Left renal pelvis (tissue), 4 donors: ENCODE results near the gene OLFM1. TPM values are rescaled to one million over a fixed set of nuclear protein-coding genes. Genes with fewer than 3 reads are reported as not detected.
"Not testable (repeated sequence)": the region's sequence is repeated elsewhere in the genome, so short reads cannot be mapped to it uniquely, and the experiment has no call there.

Source experiments
- DNase-seq, 4 donors: peaks; one replicate each; pipeline ENCODE4 v3.0.0-alpha.2; 2013; ENCODE audit warnings: low read depth in 4 of 4, low spot score in 3 of 4
- polyA plus RNA-seq, 4 donors: library from polyadenylated mRNA; unstranded; fragments of 120-200 nt; gene quantifications; one replicate each; pipeline ENCODE4 v1.2.1, GENCODE V29; 2013; ENCODE audit not compliant: insufficient read length in 4 of 4

Gene OLFM1
- polyA plus RNA-seq, 4 donors = 3.6 to 15.5 (median 4.3) TPM

DNA sequence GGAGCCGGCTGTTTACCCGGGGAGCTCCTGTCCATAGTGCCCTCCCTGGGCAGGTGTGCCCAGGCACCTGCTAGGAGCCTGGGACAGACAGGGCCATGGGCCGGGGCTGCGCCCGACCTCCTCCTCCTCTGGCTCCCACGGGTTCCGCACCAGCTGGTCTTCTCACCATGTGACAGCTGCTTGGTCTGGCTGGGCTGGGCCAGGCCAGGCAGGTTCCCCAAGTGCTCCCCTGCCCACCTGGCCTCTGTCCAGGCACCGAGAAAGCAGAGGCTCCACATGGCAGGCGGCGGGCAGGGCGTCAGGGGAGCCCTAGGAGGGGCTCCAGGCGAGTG is 60.0 kb downstream of the OLFM1 start:
- DNase-seq = no peak

DNA sequence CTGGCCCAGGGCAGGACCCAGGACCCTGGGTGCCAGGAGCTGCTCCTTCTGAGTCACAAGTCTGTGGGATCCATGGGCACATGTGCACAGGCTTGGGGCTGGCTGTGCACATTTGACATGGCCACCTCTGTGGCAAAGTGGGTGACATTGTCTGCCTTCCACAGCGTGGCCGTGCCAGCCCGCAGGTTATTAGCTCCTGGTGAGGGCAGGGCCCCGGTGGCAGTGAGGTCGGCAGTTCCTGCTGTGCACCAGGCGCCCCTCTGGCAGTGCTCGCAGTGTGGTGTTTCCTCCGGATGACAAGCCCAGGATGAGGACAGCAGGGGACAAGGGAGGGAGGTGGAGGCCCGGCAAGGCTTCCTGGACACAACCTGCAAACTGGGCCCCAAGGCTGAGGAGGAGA is 60.5 kb downstream of the OLFM1 start:
- DNase-seq = no peak

DNA sequence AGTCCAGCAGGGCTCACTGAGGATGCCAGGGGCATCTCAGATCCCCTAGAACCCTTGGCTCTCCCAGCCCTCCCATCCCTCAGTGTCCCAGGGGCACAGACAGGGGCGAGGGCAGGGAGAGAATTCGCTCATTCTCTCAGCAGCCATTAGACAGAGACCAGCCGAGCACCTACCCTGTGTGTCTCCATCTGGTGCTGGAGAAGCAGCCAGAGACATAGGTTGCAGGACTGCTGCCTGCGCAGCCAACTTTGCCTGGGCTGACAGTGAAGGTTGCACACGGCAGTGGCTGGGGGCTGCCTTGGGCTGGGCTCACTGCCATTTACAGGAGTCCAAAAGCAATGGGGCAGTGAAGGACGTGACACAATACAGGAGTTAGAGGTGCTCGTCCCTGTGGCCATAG is 60.9 kb downstream of the OLFM1 start:
- no peak for DNase-seq

DNA sequence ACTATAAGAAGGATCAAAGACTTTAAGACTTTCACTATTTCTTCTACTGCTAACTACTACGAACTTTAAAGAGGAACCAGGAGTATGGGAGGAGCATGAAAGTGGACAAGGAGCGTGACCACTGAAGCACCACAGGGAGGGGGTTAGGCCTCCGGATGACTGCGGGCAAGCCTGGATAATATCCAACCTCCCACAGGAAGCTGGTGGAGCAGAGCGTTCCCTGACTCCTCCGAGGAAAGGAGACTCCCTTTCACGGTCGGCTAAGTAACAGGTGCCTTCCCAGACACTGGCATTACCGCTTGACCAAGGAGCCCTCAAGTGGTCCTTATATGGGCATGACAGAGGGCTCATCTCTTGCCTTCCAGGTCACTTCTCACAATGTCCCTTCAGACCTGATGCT is 62.4 kb downstream of the OLFM1 start:
- DNase-seq = not testable (repeated sequence)

DNA sequence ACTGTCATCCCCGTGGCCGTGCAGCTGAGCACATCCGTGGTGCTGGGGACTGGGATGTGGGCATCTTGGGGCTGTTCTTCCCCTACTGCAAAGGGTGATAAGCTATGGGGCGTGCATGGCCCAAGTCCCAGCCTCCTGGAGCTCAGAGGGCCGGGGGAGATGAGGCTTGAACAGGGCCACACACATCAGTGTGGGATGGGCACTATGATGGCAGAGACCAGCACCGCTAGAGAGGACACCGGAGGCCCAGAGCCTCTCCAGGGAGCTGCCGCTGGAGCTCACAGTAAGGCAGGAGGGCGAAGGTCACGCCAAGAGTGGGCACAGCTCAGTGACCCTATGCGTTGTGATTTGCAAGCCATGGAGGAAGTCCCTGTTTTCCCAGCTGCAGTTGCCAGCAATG is 63.5 kb downstream of the OLFM1 start:
- DNase-seq = no peak

DNA sequence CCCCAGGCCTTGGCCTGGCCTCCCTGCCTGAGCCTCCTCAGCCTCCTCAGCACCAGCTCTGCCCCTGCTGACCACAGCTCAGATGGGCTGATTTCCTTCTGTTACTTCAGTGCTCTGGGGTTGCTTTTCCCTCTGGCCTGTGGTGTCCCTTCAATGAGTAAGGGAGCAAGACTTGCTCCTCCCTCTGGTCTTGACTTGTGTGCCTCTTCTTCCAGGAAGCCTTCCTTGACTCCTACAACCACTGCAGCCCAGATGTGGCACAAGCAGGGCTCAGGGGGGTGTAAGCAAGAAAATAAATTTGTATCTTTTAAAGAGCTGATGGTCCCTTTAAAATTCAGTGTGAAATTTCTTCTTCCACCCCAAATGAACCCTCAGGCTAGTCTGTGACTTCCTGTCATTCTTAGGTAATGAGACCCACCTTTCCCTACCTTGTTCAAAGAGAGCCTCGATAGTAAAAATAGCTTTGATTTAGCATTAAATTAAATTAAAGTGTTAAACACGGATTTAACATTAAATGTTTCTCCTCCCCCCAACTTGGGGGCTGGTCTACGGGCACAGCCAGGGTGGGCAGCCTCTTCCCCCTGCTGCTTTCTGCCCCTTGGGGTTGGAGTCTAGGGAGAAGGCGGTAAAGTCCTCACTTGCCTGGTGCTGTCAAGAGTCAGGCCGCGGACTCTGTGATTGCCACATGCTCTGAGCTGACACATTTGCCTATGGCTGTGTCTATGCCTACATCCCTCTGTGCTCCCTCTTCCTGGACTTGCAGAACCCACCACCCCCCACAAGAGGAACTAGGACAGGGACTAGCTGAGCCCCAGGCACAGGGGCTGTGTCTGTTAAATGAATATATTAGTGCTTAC is 64.5 kb downstream of the OLFM1 start:
- DNase-seq = no peak

DNA sequence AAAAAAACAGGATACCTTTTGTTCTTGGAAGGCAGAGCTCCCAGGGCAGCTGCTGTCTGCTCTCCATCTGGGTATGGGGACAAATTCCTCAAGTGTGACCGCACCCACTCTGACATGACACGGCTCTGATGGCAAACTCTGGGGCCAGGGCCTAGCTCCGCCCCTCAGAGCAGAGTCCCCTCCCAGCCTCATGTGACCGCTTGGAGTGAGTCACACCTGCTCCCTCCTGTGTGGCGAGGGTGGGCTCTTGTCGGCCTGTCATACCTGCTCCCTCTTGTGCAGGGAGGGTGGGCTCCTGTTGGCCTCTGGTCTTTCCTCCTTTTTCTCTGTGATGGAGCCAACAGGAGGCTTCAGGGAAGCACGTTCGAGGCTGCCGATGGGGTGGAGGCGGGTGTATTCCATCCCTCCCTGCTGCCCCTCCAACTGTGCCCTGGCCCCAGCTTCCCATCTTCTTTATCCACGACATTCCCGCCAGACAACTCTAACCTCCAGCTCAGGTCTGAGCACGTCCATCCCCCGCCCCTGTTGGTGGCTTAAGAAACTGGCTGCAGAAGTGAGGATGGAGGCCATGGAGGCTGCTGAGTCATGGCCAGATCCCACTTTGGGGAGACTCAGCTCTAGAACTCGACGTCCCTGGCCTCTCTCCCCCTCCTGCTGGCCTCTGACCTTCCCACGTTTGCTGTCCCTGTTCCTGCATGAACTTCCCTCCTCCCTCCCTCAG is 65.3 kb downstream of the OLFM1 start:
- DNase-seq = no peak

DNA sequence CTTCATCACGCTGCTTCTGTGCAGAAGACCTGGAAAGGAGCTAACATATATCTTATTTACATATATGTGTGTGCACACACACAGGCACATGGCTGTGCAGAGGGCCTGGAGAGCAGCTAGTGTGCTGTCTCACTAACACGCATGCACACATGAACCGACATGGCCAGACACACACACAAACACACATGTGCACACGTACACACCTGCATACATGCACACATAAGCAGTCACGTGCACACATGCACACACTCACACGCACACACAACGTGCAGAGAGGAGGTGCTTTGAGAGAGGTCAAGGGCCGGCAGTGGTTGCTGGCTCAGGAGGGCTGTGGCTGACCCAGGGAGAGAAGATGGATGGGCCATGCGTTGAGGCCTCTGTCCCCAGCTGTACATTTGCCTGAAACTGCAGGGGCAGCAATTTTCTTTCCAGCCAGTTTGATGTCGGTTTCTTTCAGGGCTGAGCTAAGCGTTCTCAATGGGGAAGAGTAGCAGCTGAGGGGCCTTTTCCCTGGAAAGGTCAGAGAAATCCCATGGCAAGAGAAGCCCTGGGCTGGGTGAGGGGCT is 66.7 kb downstream of the OLFM1 start:
- no peak for DNase-seq

DNA sequence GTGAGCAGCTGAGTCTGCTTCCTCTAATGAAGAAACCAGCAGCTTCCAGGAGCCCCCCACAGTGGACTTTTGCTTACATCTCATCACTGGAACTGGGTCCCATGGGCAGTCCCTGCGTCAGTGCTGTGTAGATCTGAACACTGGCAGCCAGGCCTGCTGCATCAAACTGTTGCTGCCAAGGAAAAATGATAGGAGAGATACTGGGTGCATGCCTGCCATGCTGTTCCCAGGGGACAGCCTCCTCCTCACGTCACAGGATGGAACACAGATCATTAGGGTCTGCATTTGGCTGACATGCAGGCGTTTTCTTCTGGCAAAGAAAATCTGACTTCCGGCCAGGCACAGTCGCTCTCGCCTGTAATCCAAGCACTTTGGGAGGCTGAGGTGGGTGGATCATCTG is 67.9 kb downstream of the OLFM1 start:
- DNase-seq = no peak

DNA sequence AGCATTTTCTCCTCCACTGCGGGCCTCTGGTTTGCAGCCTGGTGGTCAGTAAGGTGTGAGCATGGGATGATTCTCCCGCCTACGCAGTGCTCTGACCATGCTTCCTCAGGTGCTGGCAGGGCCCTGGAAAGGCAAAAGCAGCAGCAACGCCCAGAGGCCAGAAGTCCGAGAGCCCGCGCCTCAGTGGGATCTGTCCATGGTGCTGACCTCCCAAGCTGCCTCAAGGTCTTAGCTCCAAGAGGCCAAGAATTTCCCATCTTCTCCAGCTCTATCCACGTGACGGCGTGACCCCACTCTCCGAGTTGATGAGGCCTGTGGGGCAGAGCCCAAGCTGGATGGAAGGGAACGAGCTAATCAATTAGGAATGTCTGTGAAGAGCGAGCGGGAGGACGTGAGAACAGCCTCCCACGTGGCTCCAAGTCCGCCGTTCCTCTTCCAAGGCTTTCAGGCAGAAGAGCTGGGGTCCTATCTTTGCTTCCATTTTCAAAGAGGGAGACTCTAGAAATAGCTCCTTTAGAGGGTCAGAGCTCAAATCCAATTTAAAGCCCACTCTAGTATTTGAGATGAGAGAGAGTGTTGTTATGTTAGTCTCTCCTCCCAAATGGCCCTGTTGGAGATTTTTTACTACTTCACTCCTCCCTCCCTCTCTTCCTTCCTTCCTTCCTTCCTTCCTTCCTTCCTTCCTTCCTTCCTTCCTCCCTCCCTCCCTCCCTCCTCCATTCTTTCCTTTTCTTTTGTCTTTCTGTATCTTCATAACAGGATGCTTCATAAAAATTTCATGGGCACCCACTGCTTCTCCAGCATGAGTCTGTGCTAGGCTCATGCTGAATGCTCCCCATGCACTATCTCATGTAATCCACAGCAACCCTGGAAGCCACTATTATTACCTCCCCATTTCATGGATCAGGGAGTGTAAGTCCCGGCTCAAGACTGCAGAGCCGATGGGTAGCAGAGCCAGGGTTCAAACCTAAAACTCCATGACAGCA is 69.3 kb downstream of the OLFM1 start:
- peak; percentile 52 to 75 (median 58) for DNase-seq

DNA sequence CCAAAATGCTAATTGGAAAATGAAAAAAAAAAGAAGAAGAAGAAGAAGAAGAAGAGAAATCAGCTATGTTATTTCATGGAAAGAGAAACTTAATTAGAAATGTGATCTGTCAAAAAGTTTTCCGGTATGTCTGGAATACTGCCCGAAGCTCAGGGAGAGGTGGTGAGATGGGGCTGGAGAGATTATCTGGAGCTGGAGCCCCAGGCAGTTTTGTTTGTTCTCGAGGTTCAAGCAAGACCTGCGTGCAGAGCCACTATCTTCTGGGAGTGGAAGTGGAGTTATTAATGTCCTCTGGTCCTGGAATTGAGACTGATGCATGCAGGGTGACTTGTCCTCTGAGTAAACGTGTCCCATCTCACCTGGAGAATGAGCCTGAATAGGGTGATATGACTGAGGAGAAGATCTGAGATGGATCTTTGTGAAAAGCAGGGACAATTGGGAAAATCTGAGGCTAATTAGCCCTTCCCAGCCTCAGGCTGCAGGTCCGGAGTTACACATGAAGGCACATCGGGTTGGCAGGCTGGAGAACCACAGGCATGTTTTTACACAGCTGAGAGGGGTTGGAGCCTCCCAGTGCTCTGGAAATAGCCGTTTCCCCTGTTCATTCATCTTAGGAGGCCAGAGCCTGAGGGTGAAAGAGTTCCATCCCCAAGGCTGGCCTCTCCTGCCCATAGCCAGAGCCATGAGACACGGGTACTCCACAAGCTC is 70.5 kb downstream of the OLFM1 start:
- DNase-seq = no peak

DNA sequence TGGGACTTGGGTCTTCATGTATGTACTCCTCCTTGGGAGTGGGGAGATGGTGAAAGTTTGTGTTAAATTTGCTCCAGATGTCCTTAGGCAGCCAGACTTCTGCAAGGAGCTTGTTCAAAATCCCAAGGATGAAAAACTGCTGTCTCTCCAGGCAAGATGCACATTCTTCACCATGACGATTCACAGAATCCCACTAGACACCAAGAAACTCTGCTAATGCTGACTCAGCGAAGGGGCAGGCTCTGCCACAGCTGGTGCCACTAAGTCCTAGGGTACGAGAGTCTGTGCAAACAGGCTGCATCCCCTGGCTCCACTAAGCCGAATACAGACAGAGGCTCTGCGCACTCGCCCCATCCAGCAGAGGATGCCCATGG is 71.1 kb downstream of the OLFM1 start:
- DNase-seq = no peak

DNA sequence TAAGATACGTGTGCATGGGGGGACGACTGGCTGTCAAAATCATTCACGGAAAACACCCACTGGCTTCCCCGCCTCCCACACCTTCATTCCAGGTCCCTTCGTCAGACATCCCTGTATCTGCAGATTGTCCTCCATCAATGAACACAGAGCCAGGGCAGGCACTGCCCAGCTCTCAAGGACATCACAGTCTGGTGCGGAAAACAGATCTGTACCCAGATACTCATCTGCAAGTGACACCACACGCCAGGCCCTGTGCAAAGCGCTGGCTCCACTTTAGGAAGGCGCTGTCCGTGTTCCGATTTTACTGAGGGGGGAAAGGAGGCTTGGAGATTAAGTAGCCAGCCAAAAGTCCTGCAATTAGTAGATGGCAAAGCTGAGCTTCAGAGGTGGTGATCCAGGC is 72.3 kb downstream of the OLFM1 start:
- no peak for DNase-seq

DNA sequence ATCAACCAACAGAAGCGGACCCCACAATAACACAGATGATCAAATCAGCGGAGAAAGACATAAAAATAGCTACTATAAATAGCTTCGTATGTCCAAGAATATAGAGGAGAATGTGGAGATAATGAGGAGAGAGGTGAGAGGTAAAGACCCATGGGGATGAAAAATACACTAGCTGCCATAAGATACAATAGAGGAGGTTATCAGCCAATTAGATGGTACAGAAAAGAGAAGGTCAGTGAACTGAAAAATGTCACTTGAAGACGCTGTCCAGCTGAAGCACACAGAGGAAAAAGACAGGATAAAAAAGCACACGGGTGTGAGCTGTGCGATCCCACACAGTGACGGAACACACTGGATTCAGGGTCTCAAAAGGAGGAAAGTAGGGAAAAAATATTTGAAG is 73.4 kb downstream of the OLFM1 start:
- DNase-seq = no peak

DNA sequence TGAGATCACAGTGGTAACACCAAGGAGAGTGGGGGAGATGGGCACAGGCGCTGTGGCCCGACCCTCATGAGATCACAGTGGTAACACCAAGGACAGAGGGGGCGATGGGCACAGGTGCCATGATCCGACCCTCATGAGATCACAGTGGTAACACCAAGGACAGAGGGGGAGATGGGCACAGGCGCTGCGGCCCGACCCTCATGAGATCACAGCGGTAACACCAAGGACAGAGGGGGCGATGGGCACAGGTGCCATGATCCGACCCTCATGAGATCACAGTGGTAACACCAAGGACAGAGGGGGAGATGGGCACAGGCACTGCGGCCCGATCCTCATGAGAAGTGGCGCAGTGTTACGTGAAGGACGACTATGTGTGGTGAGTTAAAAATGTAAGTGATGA is 75.1 kb downstream of the OLFM1 start:
- DNase-seq = not testable (repeated sequence)

DNA sequence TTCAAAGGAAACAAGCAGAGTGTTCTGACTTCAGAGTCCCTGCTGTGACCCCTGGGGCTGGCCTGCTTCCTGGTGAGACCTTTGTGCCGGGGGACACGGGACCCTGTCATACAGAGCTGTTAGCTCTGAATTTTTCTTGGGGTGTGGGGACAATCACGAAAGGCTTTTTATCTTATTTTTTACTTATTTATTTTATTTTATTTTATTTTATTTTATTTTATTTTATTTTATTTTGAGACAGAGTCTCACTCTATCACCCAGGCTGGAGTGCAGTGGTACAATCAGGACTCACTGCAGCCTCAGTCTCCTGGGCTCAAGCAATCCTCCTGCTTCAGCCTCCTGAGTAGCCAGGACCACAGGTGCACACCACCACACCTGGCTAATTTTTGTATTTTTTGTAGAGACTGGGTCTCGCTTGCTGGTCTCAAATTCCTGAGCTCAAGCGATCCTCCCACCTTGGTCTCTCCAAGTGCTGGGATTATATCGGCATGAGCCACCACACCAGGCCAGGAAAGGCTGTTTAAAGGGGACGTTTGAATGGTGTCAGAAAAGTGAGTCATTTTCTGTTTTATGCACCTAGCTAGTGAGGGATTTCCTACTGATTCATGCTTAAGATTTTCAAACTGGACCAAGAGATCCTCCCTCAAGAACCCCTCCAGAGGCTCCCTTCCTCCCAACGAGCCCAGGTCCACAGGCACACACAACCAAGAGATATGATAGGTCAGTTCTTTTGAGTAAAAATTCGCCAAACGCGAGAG is 75.7 kb downstream of the OLFM1 start:
- DNase-seq = no peak

DNA sequence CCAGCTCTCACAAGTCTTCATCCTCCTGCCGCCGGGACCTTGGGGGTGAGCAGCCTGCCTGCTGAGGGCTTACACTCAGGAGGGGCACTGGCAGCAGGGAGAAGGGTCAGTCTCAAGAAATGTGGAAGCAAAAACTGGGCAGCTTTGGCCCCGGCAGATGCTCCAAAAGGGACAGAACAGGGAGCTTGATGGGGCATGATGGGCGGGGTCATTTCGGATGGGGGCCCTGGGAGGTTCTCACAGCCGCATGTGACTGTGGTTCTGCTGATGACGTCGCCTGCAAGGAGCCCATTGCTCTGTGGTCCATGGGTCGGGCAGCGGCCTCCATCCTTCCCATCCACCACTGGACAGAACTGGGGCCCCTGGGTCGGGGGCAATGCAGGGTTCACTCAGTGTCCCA is 76.6 kb downstream of the OLFM1 start:
- no peak for DNase-seq

DNA sequence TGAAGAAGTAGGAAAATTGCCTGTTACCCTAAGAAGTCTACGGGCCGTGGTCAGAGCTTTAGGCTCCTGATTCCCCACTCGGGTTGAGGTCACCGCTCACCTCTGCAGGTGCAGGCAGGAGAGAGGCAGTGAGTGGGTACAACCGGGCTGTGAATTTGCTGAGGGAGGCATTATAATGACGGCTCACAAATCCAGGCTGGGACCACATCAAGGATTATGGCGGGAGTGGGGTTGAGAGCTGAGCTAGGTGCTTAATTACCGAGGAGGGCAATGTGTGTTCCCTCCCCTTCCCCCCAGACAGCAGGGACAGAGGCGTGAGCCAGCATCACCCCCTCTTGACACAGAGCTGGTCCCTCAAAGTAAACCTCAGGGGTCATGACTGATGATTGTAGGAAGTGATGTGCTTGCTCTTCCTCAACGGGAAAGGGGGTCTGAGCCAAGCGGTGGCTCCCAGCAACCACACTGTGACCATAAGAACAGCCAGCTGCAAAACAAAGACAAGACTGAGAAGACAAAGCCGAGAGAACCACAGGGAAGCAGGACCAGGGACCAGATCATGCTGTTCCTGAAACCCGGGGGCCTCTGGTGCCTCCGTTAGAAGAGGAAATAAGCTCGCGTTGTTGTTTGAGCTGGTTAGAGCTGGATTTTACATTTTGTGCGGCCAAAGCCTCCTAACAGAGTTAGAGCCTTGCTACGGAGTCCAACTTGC is 77.7 kb downstream of the OLFM1 start:
- DNase-seq = no peak
